MG63 (cell line): ENCODE results near the gene NEK8. TPM values are rescaled to one million over a fixed set of nuclear protein-coding genes. Genes with fewer than 3 reads are reported as not detected.

Experiments used
- DNase-seq: peaks from one replicate; pipeline ENCODE4 v3.0.0-alpha.2; 2020
- H3K27me3 ChIP-seq: fragments of 250-450 bp; sonication (Bioruptor Pico); 2 replicates; pipeline ENCODE4 v1.5.1; 2020; ENCODE audit warnings: mild to moderate bottlenecking, moderate library complexity
- H3K36me3 ChIP-seq: fragments of 250-450 bp; sonication (Bioruptor Pico); 2 replicates; pipeline ENCODE4 v1.5.1; 2020; ENCODE audit warnings: mild to moderate bottlenecking, moderate library complexity
- H3K4me3 ChIP-seq: fragments of 250-450 bp; sonication (Bioruptor Pico); 2 replicates; pipeline ENCODE4 v1.5.1; 2020; ENCODE audit warnings: mild to moderate bottlenecking, moderate library complexity
- H3K9me3 ChIP-seq: fragments of 250-450 bp; sonication (Bioruptor Pico); 2 replicates; pipeline ENCODE4 v1.5.1; 2020; ENCODE audit warnings: mild to moderate bottlenecking, moderate library complexity
- total RNA-seq: library from RNA; depleted of rRNA; stranded (reverse); fragments of >200 nt; shearing (Covaris generic); gene quantifications from 2 replicates; pipeline ENCODE4 v1.2.3, GENCODE V29; 2014; ENCODE audit warnings: low replicate concordance

Gene NEK8
- total RNA-seq, 1 experiment from 2014 or later = 4.0 TPM

DNA sequence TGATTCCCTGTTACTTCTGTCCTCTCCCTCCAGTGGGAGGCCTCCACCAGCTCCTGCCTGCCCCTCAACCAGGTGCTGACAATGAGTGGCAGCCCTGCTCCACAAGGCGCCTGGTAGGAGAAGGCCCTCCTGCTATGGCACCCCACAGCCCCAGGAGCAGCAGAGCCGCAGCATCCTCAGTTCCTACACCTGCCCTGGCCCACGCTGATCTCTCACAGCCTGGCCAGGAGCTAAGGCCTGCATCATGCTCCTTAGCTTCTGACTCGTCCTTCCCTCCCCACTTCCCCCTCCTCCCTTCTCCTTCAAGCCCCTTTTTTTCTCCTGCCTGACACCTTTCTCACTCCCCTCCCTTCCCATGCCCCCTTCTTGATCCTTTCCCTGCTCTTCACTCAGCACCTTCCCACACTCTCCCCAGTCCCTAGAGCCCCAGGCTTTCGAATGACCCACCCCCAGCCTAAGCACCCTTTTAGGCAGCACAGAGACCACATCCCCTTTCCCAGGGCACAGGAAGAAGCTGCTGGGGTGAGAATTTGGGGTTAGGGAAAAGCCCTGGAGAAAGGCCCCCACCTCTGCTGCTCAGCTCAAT, 23.4 kb upstream of the NEK8 start:
- H3K9me3 ChIP-seq = no peaks in the 10 kb centered on the region
- no peak for DNase-seq
- H3K27me3 ChIP-seq = no peaks in the 10 kb centered on the region
- H3K4me3 ChIP-seq = no peak overlapping the region
- H3K36me3 ChIP-seq = peaks cover 50% of the 10 kb centered on the region

DNA sequence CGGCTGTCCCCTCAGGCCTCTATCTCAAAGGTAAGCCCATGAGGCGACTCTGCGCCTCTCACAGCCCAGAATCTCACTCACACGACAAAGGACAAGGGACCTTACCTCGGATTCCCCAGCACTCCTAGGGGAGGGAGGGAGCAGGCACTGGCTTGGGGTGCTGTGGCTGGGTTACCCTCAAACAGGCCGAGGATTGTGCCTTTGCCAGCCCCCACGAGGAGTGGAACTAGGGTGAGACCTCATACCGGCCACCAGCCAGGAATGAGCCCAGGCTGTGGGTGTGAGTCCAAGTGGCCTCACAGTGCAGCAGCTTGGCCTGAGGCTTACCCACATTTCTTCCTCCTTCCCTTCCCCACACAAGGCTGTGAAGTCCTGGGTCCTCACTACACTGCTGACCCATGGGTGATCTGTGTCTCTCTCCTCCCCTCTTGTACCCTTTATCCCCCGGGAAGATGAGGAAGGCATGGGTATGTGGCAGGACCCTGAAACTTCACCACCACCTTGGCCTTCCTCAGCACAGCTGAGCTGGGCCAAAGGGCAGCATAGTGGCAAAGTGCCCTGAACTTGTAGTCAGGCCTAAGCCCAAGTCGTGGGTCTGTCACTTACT, 22.8 kb upstream of the NEK8 start:
- no peaks in the 10 kb centered on the region for H3K27me3 ChIP-seq
- H3K36me3 ChIP-seq = peaks cover 44% of the 10 kb centered on the region
- no peaks in the 10 kb centered on the region for H3K9me3 ChIP-seq
- no peak for DNase-seq
- no peak overlapping the region for H3K4me3 ChIP-seq

DNA sequence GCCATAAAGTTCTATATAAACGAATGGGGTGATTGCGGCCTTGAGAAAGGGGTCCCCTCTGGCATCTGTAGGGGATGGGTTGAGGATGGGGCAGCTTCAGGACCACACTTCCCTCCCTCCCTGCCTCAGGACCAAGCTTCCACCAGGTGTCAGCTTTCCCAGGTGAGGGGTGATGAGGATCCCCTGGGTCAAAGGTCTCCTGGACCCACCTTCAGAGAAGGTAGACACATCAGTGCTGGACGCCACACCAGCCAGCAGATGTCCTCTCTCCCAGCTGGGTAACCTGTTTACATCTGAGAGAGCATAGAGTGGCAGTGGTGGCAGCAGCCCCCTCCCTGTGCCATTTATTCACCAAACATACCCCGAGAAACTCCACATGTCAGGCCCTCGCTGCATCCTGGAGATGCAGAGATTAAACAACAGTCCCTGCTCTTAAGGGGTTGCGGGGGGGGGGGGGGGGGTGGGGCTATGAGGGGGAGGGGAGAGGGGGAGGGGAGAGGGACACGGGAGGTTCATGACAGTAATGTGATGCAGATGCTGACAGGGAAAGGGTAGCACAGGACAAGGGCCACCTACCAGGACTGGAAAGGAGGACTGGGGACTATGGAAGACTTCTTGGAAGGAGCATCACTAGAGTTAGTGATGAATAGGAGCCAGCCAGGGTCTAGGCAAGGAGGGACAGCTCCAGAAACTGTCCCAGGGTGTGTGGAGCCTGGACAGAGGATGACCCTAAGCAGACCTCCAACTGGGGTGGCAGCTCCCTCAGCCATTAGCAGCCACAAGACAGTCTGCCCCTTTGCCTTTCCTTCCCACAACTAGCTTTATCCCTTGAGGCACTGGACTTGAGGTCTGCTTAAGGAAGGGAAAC, 21.9 kb upstream of the NEK8 start:
- Histone ChIP-seq H3K4me3 (no peak overlapping the region), H3K36me3 (peaks cover 36% of the 10 kb centered on the region), H3K27me3 (no peaks in the 10 kb centered on the region), H3K9me3 (no peaks in the 10 kb centered on the region)
- DNase-seq = no peak

DNA sequence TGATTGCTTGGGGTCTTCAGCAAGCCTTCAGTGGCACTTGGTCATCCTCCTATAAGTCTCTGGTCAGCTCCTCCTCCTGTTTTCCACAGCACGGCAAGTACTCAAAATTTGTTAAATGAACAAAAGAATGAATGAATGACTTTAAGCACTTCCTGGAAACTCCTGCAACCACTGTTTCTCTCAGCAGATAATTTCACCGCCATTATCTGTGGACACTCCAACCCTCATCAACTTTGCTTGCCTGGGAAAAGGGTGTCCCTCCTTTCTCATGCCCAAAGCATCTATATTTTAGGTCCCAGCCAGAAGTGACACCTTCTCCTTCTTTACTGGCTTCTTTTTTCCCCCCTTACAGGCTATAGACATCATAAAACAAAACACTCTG, 21.3 kb upstream of the NEK8 start:
- H3K36me3 ChIP-seq = peaks cover 32% of the 10 kb centered on the region
- no peaks in the 10 kb centered on the region for H3K9me3 ChIP-seq
- H3K27me3 ChIP-seq = no peaks in the 10 kb centered on the region
- H3K4me3 ChIP-seq = no peak overlapping the region
- DNase-seq = no peak

DNA sequence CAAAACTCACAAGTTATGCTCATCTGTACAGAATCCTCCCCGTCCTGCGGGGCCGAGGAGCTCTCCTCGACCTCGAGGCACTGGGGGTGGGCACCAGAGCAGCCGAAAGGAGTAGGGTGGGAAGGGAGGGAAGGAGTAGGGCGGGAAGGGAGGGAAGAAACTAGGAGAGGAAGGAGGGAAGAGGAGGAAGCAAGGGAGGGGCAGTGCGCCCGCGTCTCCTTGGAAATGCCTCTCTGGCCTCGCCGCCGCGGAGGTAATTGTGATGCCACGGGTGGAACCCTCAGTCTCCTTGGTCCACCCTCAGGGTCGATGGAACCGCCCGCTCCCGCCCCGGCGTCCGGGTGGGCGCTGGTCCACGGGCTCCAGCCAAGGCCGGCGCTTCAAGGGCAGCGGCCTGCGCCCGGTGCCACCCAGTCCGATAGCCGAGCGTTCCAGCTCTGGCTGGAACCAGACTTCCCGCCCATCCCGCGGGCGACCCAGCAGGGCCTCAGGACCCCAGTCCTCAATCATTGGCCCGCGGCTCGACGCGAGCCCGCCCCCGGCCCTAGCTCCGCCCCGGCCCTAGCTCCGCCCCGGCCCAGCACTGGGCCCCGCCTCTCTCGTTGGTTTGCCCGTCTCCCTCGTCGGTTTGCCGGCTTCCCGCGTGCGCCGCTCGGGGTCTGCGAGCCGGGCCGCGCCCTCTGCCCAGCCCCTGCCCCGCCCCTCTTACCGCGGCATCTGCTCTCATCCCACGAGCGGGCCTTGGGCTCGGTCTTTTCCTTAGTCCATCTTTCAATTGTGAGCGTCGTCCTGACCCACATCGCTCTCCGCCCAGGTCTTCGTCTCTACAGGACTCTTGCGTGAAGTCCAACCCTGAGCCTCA, 17.5 kb upstream of the NEK8 start:
- Histone ChIP-seq H3K4me3 (peak overlapping the region; percentile 54), H3K27me3 (no peaks in the 10 kb centered on the region), H3K9me3 (no peaks in the 10 kb centered on the region), H3K36me3 (peaks cover 43% of the 10 kb centered on the region)
- DNase-seq = peak; percentile 97

DNA sequence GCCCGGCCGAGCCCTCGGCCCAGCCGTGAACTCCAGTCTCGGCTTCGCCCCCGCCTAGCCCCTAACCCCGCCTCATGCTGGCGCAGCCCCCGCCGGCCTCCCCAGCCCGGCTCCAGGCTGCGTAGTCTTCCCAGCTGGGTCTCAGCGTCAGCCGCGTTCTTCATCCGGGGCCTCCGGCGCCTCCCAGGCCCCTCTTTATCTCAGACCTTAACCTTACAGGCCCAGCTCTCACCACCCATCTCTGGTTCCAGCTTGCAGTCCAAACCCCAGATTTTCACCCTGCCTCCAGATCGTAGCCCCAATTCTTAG, 16.9 kb upstream of the NEK8 start, which contains the start of gene PROCA1:
PROCA1 (minus strand) TSS at position 166 of the 309 bp plus-strand sequence. CDS start 228 bp downstream, outside the sequence.
- peak within 1 kb of the TSS; percentile 54 for H3K4me3 ChIP-seq
- no peaks in the 10 kb centered on the region for H3K27me3 ChIP-seq
- DNase-seq = no peak
- H3K36me3 ChIP-seq = peaks cover 44% of the 10 kb centered on the region
- no peaks in the 10 kb centered on the region for H3K9me3 ChIP-seq

DNA sequence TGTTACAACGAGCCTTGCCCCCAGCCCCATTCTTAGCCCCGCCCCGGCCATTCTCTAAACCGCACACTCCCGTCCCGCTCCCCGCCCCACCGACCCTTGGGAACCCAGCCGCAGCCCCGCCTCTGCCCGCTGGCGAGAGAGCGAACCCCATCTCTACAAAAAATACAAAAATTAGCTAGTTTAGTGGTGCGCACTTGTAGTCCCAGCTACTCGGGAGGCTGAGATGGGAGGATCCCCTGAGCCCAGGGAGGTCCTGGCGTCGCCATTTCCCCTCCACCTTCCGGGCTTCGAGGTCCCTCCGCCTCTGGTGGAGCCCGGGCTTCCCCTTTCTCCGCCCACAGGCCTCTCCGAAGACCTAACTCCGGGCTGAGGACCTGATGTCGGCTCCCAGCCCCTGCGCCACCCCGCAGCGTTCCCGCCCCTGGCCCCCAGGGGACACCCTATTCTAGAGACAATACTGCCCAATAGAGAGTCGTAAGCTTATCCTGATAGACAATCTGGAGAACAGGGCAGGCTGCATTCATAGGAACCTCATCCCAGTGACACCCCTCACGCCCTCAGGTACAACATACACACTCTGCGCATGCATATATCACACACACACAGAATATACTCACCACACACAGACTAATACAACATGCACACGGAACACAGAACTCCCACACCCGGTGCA, 16.4 kb upstream of the NEK8 start:
- H3K36me3 ChIP-seq = peaks cover 49% of the 10 kb centered on the region
- no peak for DNase-seq
- H3K9me3 ChIP-seq = no peaks in the 10 kb centered on the region
- H3K27me3 ChIP-seq = no peaks in the 10 kb centered on the region
- peak overlapping the region; percentile 54; the same call in 1 of the 2 replicates for H3K4me3 ChIP-seq

DNA sequence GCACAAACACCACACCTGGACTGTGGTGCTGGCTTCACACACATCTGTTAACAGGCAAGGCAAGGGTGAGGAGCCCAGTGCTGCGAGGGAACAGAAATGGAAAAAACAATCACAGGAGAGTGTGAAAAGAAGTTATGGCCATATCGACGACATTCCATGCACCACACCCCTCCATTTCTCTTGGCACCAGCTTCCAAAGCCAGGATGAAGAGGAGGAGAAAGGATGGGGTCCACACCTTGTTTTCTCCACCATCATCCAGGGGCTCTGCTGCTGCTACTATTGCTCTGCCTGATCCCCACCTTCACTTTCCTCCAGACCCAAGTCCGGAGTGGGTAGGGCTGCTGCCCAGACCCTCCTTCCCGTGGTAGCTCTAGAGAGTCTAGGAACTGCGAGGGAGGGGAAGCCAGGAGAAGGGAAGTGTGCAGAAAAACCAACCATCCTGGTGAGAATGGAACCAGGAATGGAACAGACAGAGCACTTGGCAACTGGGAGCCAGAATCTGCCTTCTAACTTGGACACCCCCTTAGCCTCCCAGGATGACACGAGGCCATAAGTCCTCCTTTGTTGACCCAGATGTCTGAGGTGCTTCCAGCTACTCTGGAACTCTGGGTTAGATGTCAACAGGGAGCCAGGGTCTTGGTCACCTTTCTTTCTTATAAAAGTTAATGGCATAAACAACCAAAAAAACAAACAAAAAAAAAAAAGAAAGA, 15.7 kb upstream of the NEK8 start:
- no peak for DNase-seq
- Histone ChIP-seq H3K9me3 (no peaks in the 10 kb centered on the region), H3K4me3 (no peak overlapping the region), H3K36me3 (peaks cover 51% of the 10 kb centered on the region), H3K27me3 (no peaks in the 10 kb centered on the region)

DNA sequence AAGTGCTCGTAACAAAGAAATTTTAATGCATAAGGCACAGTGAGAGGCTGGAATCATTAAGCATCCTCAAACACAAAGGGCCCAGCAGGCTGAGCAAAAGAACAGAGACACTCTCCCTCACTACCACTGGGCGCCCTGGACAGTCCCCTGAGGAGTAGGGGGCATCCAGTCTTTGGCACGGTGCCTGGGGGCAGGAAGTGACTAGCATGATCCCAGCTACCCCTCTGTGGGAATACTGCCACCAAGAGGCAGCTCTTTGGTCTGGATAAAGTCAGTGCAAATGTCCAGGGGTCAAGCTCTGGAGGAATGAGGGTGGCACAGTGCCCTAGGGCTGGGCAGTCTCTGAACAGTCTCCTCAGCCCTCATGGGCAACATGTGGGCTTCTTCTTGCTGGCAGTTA, 14.3 kb upstream of the NEK8 start:
- Histone ChIP-seq H3K4me3 (no peak overlapping the region), H3K27me3 (no peaks in the 10 kb centered on the region), H3K9me3 (no peaks in the 10 kb centered on the region), H3K36me3 (peaks cover 51% of the 10 kb centered on the region)
- DNase-seq = no peak

DNA sequence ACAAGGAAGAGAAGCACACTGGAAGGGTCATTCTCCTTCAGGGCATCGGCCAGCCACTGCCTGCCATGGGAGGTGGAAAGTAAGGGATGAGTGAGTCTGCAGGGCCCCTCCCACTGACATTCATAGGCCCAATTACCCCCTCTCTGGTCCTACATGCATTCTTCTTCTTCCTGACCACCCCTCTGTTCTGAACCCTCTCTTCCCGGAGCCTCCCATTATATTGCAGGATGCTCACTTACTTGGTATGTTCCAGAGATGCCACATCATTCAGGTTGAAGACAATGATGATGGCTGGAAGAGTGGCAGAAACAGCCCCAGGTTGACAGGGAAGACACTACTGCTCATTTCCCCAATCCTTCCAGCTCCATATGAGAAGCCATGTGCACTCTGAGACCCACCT, 13.4 kb upstream of the NEK8 start:
- no peak for DNase-seq
- no peak overlapping the region for H3K4me3 ChIP-seq

DNA sequence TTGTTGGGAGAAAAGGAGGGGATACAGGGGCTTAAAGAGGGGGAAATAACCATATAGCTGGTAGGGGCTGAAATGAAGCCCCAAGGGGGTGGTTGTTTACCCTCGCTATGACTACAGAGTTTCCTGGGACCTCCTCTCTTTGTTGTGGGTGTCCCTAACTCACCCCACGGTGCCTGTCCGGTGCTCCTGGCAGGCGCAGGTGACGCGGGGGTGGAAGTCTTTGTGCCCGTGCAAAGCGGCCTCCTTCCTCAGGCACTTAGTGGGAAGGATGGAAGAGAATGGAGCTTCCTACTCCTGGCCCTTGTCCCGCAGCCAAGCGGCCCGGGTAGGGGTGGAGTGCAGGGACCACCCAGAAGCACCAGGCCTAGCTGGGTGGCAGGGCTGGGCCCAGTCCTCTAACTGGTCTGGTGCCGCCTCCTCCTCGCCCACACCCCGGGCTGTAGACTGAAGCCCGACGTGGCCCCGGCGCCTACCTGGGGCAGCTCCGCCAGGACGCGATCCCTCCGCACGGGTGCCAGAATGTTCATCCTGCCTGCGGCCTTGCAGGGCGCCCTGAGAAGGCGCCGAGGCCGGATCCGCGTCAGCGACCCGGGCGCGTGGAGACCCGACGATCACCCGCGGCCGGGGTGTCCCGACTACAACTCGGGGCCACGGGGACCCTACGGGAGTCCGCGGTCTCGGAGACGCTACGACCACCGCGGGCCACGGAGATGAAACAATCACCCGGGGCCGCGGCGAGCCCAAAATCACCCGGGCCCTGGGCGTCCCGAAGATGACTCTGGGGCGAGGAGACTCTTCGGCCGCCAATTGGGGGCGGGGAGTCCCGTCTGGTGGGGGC, 11.6 kb upstream of the NEK8 start:
- Histone ChIP-seq H3K9me3 (no peaks in the 10 kb centered on the region), H3K36me3 (peaks cover 72% of the 10 kb centered on the region), H3K27me3 (no peaks in the 10 kb centered on the region), H3K4me3 (peak overlapping the region; percentile 82)
- peak; percentile 59 for DNase-seq

More for the DNA sequence above, 13.4 kb upstream of the NEK8 start:
- Histone ChIP-seq H3K36me3 (peaks cover 55% of the 10 kb centered on the region), H3K27me3 (no peaks in the 10 kb centered on the region), H3K9me3 (no peaks in the 10 kb centered on the region)

DNA sequence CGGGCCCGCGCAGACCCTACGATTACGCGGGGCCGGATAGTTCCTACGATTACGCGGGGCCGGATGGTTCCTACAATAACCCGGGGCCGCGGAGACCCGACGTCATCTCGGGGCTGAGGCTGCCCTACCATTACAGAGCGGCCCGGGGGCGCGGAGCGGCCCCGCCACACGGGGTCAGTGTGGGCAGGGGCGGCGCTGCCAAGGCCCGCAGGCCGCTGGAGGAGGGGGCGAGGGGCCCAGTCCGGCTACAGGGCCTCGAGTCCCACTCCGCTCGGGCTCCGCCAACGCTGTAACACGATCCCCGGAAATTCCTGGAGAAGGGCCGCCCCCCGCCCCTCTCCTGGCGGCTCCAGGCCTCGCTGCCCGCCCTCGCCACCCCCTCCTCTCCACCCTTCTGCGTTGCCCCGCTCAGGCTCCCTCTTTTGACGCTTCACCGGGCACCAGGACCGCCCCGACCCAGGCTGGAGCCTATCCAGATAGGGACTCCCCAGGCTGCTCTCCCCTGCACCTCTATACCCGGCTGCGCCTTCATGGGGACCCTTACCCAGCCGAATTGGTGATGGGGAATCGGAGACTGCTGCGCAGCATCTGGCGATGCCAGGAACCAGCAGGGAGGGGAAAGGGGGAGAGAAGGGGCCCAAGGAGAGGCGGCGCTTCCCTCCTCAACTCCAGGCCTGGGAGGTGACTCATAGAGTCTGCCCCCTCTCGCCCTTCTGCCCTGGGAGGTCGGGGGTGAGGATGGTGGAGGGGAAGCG, 10.8 kb upstream of the NEK8 start, which contains the start of gene RAB34:
RAB34 (minus strand) TSS at position 291 of the 755 bp plus-strand sequence. CDS start 602 bp downstream, outside the sequence.
- Histone ChIP-seq H3K27me3 (no peaks in the 10 kb centered on the region), H3K9me3 (no peaks in the 10 kb centered on the region), H3K4me3 (peak within 1 kb of the TSS; percentile 82), H3K36me3 (peaks cover 73% of the 10 kb centered on the region)
- peak; percentile 98 for DNase-seq

DNA sequence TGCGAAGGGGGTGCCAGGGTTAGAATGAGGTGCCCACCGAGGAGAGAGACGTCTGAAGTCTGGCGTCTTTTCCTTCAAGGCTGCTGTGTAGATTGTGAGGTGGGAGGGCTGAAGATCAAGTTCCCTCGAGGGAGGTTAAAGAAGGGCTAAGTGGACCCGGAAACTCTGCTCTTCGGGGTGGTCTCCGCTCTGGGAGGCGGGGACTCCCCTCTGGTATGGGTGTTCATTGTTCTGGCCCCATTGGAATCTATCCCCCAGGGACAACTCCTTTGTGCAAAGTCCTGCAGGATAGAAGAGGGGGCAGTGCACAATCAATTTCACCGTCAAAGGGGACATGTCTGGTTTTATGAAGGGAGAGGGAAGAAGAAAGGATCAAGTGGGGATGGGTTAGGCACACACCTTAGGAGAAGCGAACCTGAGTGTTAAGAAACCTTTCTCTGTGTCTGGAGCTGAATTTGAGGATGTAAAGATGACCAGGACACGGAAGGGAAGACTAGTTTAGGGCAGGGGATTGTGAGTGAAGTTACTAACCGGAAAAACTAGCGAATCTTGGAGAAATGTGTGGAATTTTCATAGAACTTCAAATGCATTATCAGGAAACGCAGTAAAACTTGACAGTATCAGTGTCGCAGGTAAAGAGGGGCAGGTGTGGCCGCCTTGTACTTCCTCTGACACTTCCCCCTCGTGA, 10.1 kb upstream of the NEK8 start:
- DNase-seq = no peak
- peak overlapping the region; percentile 82 for H3K4me3 ChIP-seq
- peaks cover 76% of the 10 kb centered on the region for H3K36me3 ChIP-seq
- no peaks in the 10 kb centered on the region for H3K9me3 ChIP-seq
- H3K27me3 ChIP-seq = no peaks in the 10 kb centered on the region

DNA sequence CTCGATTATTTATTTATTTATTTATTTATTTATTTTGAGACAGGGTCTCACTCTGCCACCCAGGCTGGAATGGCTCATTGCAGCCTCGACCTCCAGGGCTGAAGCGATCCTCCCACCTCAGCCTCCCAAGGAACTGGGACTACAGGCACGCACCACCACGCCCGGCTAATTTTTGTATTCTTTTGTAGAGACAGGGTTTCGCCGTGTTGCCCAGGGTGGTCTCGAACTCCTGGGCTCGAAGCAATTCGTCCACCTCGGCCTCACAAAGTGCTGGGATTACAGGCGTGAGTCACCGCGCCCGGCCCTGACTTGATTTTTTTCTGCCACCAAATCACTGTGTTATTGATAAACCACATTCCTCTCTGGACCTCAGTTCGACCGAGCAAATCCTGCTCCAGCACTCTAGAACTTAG, 9.6 kb upstream of the NEK8 start:
- peak overlapping the region; percentile 82 for H3K4me3 ChIP-seq
- no peaks in the 10 kb centered on the region for H3K27me3 ChIP-seq
- H3K9me3 ChIP-seq = no peaks in the 10 kb centered on the region
- DNase-seq = no peak
- peaks cover 76% of the 10 kb centered on the region for H3K36me3 ChIP-seq
